Pancreas (tissue), 10 donors: ENCODE measurements around the gene HNRNPM. TPM values are rescaled to one million over a fixed set of nuclear protein-coding genes. Genes with fewer than 3 reads are reported as not detected.
A peak's percentile ranks its signal among the peaks of the same experiment; 100 is the strongest.

Source experiments
- ATAC-seq, 4 donors: fragments of 200-7000 bp; cut with Tn5 transposase; one replicate each; pipeline versions ENCODE4 v1.8.0 to v1.9.1; 2020; ENCODE audit warnings: mild to moderate bottlenecking in 4 of 4, moderate library complexity in 4 of 4
- DNase-seq, 6 donors: peaks; one replicate each; pipeline ENCODE4 v3.0.0-alpha.2; 2020
- FAIRE-seq: peaks from 2 replicates; lab custom pipeline; 2012; peaks lifted over from hg19 to GRCh38; lab: Jason Lieb, UNC
- H3K27ac ChIP-seq, 4 donors: fragments of 200-600 bp; sonication (generic); 1 replicate in 3 of 4; 2 replicates in 1 of 4; pipeline versions ENCODE4 v1.5.0 to v1.8.0; 2020
- H3K27me3 ChIP-seq, 4 donors: fragments of 200-600 bp; one replicate each; pipeline ENCODE4 v1.8.0; 2021
- H3K36me3 ChIP-seq, 3 donors: fragments of 200-600 bp; sonication (generic) in 1 of 3; one replicate each; pipeline versions ENCODE4 v1.5.0 to v1.8.0; 2020 to 2021
- H3K4me1 ChIP-seq, 3 donors: fragments of 200-600 bp; one replicate each; pipeline ENCODE4 v1.8.0; 2021
- H3K4me3 ChIP-seq, 4 donors: fragments of 200-600 bp; sonication (generic) in 2 of 4; one replicate each; pipeline versions ENCODE4 v1.5.0 to v1.8.0; 2020 to 2021
- H3K9me3 ChIP-seq, 4 donors: fragments of 200-600 bp; one replicate each; pipeline ENCODE4 v1.8.0; 2021
- WGBS, 2 donors: extraction: QIAGEN DNeasy Blood & Tissue Kit; methylation state at CpG; one replicate each; pipeline ENCODE4 v1.1.7; 2013; 5-methylcytosine and 5-hydroxymethylcytosine counted together
- intact Hi-C, 3 donors: fragments of 100-400 bp; cut with DNase I; formaldehyde crosslinking; loops; one replicate each; pipeline versions ENCODE4 v1.11.1 to v1.14.2; 2022
- polyA plus RNA-seq, 2 donors: library from polyadenylated mRNA; stranded (reverse); fragments of 200-250 nt; gene quantifications; one replicate each; pipeline ENCODE4 v1.2.3, GENCODE V29; 2013
- total RNA-seq, 6 donors: library from RNA; stranded (reverse); fragmentation: NEBNext Ultra II Directional in 4 of 6; extraction: Animal tissue kit (Norgen Biotek cat#: 25700) in 4 of 6; gene quantifications; one replicate each; pipeline versions ENCODE4 v1.2.1 to v1.2.4, GENCODE V29; 2021 to 2023
- TF ChIP-seq, protein P1 (sequence below), 4 donors: fragments of 200-600 bp; sonication (generic) in 3 of 4; IDR thresholded peaks; one replicate each; pipeline versions ENCODE4 v1.5.0 to v1.8.0; 2021; ENCODE audit warnings: antibody characterized with exemption in 4 of 4
- donor health status: healthy with polysubstance abuse.
- donor health status: DM: no; HTN: no; CAD: no; lungs with moderate emphysema.
- donor health status: DM: no; HTN: no; CAD: no.
- donor health status: control.
- donor health status: control.
- donor health status: Bipolar disorder and iron deficiency.
- donor health status: DM: yes; HTN: yes; CAD: no.
- donor health status: DM: no; HTN: no; CAD: no.
- donor health status: DM: no; HTN: no; CAD: no.
- donor health status: DM: yes; HTN: yes; CAD: no.

HNRNPM gene
- total and polyA plus RNA-seq, 8 donors = 44.5 to 90.1 (median 66.6) TPM

GRCh38 chr19:8457209-8457608, 12.4 kb downstream of the HNRNPM start:
- no peak overlapping the region for H3K4me3 ChIP-seq
- DNase-seq (no peak), FAIRE-seq (no peak), ATAC-seq (no peak)
- no peaks in the 10 kb centered on the region for H3K27me3 ChIP-seq
- no peak overlapping the region for H3K27ac ChIP-seq
- 55 to 59% methylated on average over 3 of the region's 3 CpGs for WGBS, 2 donors
- intact Hi-C loops = no loop called here
- peaks cover 0 to 15% (median 0%) of the 10 kb centered on the region in 3 donors for H3K36me3 ChIP-seq
- H3K4me1 ChIP-seq = peaks cover 34 to 62% (median 51%) of the 10 kb centered on the region in 3 donors
- H3K9me3 ChIP-seq = no peaks in the 10 kb centered on the region
- TF ChIP-seq, protein P1, sequence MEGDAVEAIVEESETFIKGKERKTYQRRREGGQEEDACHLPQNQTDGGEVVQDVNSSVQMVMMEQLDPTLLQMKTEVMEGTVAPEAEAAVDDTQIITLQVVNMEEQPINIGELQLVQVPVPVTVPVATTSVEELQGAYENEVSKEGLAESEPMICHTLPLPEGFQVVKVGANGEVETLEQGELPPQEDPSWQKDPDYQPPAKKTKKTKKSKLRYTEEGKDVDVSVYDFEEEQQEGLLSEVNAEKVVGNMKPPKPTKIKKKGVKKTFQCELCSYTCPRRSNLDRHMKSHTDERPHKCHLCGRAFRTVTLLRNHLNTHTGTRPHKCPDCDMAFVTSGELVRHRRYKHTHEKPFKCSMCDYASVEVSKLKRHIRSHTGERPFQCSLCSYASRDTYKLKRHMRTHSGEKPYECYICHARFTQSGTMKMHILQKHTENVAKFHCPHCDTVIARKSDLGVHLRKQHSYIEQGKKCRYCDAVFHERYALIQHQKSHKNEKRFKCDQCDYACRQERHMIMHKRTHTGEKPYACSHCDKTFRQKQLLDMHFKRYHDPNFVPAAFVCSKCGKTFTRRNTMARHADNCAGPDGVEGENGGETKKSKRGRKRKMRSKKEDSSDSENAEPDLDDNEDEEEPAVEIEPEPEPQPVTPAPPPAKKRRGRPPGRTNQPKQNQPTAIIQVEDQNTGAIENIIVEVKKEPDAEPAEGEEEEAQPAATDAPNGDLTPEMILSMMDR (IDR thresholded peaks at IDR 0.05) = no peak

- no peak for DNase-seq
- WGBS, 2 donors = 60 to 81% methylated on average over 1 of the region's 1 CpG
- H3K27ac ChIP-seq = peak overlapping the region in 1 of 4 donors; percentile 44
- no peak for FAIRE-seq
- H3K36me3 ChIP-seq = peaks cover 0 to 15% (median 0%) of the 10 kb centered on the region in 3 donors
- intact Hi-C loops = no loop called here
- H3K4me3 ChIP-seq = no peak overlapping the region
- H3K4me1 ChIP-seq = peaks cover 30 to 57% (median 45%) of the 10 kb centered on the region in 3 donors
- TF ChIP-seq, protein P1 (IDR thresholded peaks at IDR 0.05) = no peak
- no peaks in the 10 kb centered on the region for H3K9me3 ChIP-seq
- no peaks in the 10 kb centered on the region for H3K27me3 ChIP-seq
- no peak for ATAC-seq
These were observed 13.1 kb downstream of the HNRNPM start for GRCh38 chr19:8457827-8458226.

DNA sequence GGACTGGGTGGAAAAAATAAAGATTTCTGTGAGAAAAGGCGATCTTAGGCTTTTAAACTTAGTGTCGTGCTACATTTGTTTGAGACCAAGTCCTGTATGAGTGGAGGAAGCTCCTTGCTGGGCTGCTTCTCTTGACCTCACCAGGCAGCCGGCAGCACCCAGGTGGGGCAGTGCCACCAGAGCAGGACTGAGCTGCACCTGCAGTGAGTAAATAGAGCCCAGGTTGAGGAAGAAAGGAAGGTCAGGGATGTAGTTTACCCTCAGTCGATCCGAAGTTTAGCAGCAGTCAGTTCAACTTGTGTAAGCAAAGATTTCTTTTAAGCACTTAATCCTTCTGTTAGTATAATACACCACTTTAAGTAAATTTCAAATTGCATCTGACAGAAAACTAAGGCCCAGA, 13.6 kb downstream of the HNRNPM start:
- Histone ChIP-seq H3K27ac (peak overlapping the region in 3 of 4 donors; percentile 10 to 44 (median 13)), H3K4me1 (peaks cover 24 to 57% (median 40%) of the 10 kb centered on the region in 3 donors), H3K36me3 (peaks cover 0 to 17% (median 0%) of the 10 kb centered on the region in 3 donors), H3K4me3 (no peak overlapping the region), H3K9me3 (no peaks in the 10 kb centered on the region), H3K27me3 (no peaks in the 10 kb centered on the region)
- intact Hi-C loops = no loop called here
- FAIRE-seq (no peak), DNase-seq (no peak), ATAC-seq (peak; percentile 53 to 81 (median 72))
- TF ChIP-seq, protein P1 (IDR thresholded peaks at IDR 0.05) = no peak
- WGBS, 2 donors = 19 to 23% methylated on average over 5 of the region's 5 CpGs

- Histone ChIP-seq H3K4me1 (peaks cover 20 to 50% (median 38%) of the 10 kb centered on the region in 3 donors), H3K36me3 (peaks cover 0 to 24% (median 4%) of the 10 kb centered on the region in 3 donors), H3K9me3 (no peaks in the 10 kb centered on the region), H3K27me3 (no peaks in the 10 kb centered on the region), H3K27ac (peak overlapping the region in 3 of 4 donors; percentile 10 to 37 (median 13)), H3K4me3 (no peak overlapping the region)
- WGBS, 2 donors = 63 to 72% methylated on average over 7 of the region's 7 CpGs
- DNase-seq = no peak
- intact Hi-C loops = no loop called here
- TF ChIP-seq, protein P1 (IDR thresholded peaks at IDR 0.05) = no peak
- peak in 1 of 4 donors; percentile 10 for ATAC-seq
- FAIRE-seq = no peak
These were observed 14.3 kb downstream of the HNRNPM start for GRCh38 chr19:8459095-8459494.

- 25% methylated on average over 6 of the region's 6 CpGs for WGBS, 2 donors
- no peak overlapping the region for H3K4me3 ChIP-seq
These were observed 14.9 kb downstream of the HNRNPM start for GRCh38 chr19:8459520-8460270.

More at GRCh38 chr19:8459520-8460270, 14.9 kb downstream of the HNRNPM start:
- intact Hi-C loops = no loop called here
- H3K9me3 ChIP-seq = no peaks in the 10 kb centered on the region
- H3K27me3 ChIP-seq = no peaks in the 10 kb centered on the region
- FAIRE-seq (no peak), DNase-seq (no peak), ATAC-seq (peak; percentile 44 to 68 (median 62))
- H3K36me3 ChIP-seq = peaks cover 0 to 27% (median 10%) of the 10 kb centered on the region in 3 donors
- TF ChIP-seq, protein P1 (IDR thresholded peaks at IDR 0.05) = no peak
- peaks cover 20 to 50% (median 38%) of the 10 kb centered on the region in 3 donors for H3K4me1 ChIP-seq
- H3K27ac ChIP-seq = peak overlapping the region in 3 of 4 donors; percentile 13 to 37 (median 19)
